A549 (cell line): ENCODE data around the gene CSAD.
"Not testable (repeated sequence)": the region's sequence is repeated elsewhere in the genome, so short reads cannot be mapped to it uniquely, and the experiment has no call there.

Source experiments
- CTCF ChIP-seq: fragments of >200 bp; sonication (Bioruptor Twin); formaldehyde crosslinking; IDR thresholded peaks from 3 replicates; pipeline ENCODE4 v1.5.1; 2016
- ESRRA ChIP-seq: fragments of 150-350 bp; IDR thresholded peaks from 2 replicates; pipeline ENCODE4 v1.6.1; 2014; ENCODE audit warnings: mild to moderate bottlenecking, low read length, borderline replicate concordance
- KDM5A ChIP-seq: fragments of 200-600 bp; sonication (generic); IDR thresholded peaks from 2 replicates; pipeline ENCODE4 v1.6.1; 2016; ENCODE audit warnings: antibody characterized with exemption, mild to moderate bottlenecking
- MAX ChIP-seq: IDR thresholded peaks from 2 replicates; pipeline ENCODE4 v1.6.1; 2012
- MAZ ChIP-seq: fragments of 150-350 bp; IDR thresholded peaks from 2 replicates; pipeline ENCODE4 v1.6.1; 2014; ENCODE audit warnings: antibody characterized with exemption, low read depth, low read length, borderline replicate concordance
- NR3C1 ChIP-seq: fragments of >200 bp; sonication (Bioruptor Twin); formaldehyde crosslinking; IDR thresholded peaks from 3 replicates; pipeline ENCODE4 v1.6.1; 2017
- POLR2A ChIP-seq: IDR thresholded peaks from 2 replicates; pipeline ENCODE4 v1.6.1; 2012; ENCODE audit warnings: mild to moderate bottlenecking, low read length
- TF ChIP-seq, protein P1 (sequence below): fragments of 450-650 bp; IDR thresholded peaks from 2 replicates; pipeline ENCODE4 v1.6.1; 2014; ENCODE audit warnings: antibody characterized with exemption

GRCh38 chr12:53163008-53163407 is 17.7 kb downstream of the CSAD start:
- TF ChIP-seq NR3C1, MAZ, CTCF, ESRRA, POLR2A, MAX, KDM5A: not testable (repeated sequence)
- TF ChIP-seq, protein P1, sequence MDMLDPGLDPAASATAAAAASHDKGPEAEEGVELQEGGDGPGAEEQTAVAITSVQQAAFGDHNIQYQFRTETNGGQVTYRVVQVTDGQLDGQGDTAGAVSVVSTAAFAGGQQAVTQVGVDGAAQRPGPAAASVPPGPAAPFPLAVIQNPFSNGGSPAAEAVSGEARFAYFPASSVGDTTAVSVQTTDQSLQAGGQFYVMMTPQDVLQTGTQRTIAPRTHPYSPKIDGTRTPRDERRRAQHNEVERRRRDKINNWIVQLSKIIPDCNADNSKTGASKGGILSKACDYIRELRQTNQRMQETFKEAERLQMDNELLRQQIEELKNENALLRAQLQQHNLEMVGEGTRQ, result not testable (repeated sequence)
